Sigmoid colon (tissue), 7 donors: ENCODE results near the gene DIS3L. TPM values are rescaled to one million over a fixed set of nuclear protein-coding genes. Genes with fewer than 3 reads are reported as not detected.
"Not testable (repeated sequence)": the region's sequence is repeated elsewhere in the genome, so short reads cannot be mapped to it uniquely, and the experiment has no call there.

Experiments used
- DNase-seq: peaks from one replicate; pipeline ENCODE4 v3.0.0-alpha.2; 2019
- H3K27ac ChIP-seq, 4 donors: fragments of 200-600 bp; sonication (generic); one replicate each; pipeline ENCODE4 v1.5.1; 2016 to 2019; ENCODE audit warnings: mild to moderate bottlenecking in 1 of 4
- H3K27me3 ChIP-seq, 3 donors: fragments of 200-600 bp; sonication (generic); one replicate each; pipeline ENCODE4 v1.5.1; 2019; ENCODE audit warnings: mild to moderate bottlenecking in 1 of 3
- H3K36me3 ChIP-seq, 4 donors: fragments of 200-600 bp; sonication (generic); one replicate each; pipeline ENCODE4 v1.5.1; 2016 to 2019
- H3K4me1 ChIP-seq, 4 donors: fragments of 200-600 bp; sonication (generic); one replicate each; pipeline ENCODE4 v1.5.1; 2017 to 2019
- H3K4me3 ChIP-seq, 4 donors: fragments of 200-600 bp; sonication (generic); one replicate each; pipeline ENCODE4 v1.5.1; 2017 to 2019; ENCODE audit warnings: mild to moderate bottlenecking in 2 of 4, moderate library complexity in 1 of 4
- H3K9me3 ChIP-seq, 4 donors: fragments of 200-600 bp in 3 of 4; sonication (generic) in 3 of 4; one replicate each; pipeline versions ENCODE4 v1.5.1 to v1.6.1; 2013 to 2019
- EP300 ChIP-seq, 4 donors: sonication (generic); formaldehyde crosslinking; IDR thresholded peaks; one replicate each; pipeline ENCODE4 v1.6.1; 2017; ENCODE audit warnings: antibody characterized with exemption in 4 of 4
- POLR2A ChIP-seq, 2 donors: fragments of 450-650 bp; IDR thresholded peaks; one replicate each; pipeline ENCODE4 v1.6.1; 2016; ENCODE audit warnings: antibody characterized with exemption in 2 of 2, mild to moderate bottlenecking in 2 of 2, moderate library complexity in 2 of 2
- POLR2AphosphoS5 ChIP-seq, 4 donors: sonication (generic); formaldehyde crosslinking; IDR thresholded peaks; one replicate each; pipeline ENCODE4 v1.6.1; 2017; ENCODE audit warnings: antibody characterized with exemption in 4 of 4
- WGBS, 2 donors: extraction: QIAGEN DNeasy Blood & Tissue Kit; methylation state at CpG; one replicate each; pipeline ENCODE4 v1.1.7; 2013; 5-methylcytosine and 5-hydroxymethylcytosine counted together
- intact Hi-C: fragments of 100-400 bp; cut with DNase I; formaldehyde crosslinking; loops from one replicate; pipeline ENCODE4 v1.15.1; 2023
- polyA plus RNA-seq, 3 donors: library from polyadenylated mRNA; stranded (reverse); fragments of 200-250 nt; gene quantifications; one replicate each; pipeline ENCODE4 v1.2.3, GENCODE V29; 2013
- total RNA-seq, 4 donors: library from RNA; depleted of rRNA; stranded (reverse); fragments of >200 nt; gene quantifications; one replicate each; pipeline ENCODE4 v1.1.0, GENCODE V29; 2016
- TF ChIP-seq, protein P1 (sequence below), 4 experiments: fragments of 450-650 bp in 3 of 4; fragments of 200-600 bp in 1 of 4; IDR thresholded peaks; one replicate each; pipeline ENCODE4 v1.5.1; 2016 to 2019; ENCODE audit warnings: antibody characterized with exemption in 4 of 4, mild to moderate bottlenecking in 3 of 4, moderate library complexity in 2 of 4
- donor health status: healthy with polysubstance abuse.
- donor health status: Bipolar disorder and iron deficiency.
- donor health status: healthy.

DIS3L gene
- 10 to 100 TPM; 29.5 to 52.3 (median 40.9) TPM for total RNA-seq
- polyA plus RNA-seq: 10 to 100 TPM in 1 of 3 donors, 1 to 10 TPM in 2; 5.3 to 11.5 (median 6.6) TPM

DNA sequence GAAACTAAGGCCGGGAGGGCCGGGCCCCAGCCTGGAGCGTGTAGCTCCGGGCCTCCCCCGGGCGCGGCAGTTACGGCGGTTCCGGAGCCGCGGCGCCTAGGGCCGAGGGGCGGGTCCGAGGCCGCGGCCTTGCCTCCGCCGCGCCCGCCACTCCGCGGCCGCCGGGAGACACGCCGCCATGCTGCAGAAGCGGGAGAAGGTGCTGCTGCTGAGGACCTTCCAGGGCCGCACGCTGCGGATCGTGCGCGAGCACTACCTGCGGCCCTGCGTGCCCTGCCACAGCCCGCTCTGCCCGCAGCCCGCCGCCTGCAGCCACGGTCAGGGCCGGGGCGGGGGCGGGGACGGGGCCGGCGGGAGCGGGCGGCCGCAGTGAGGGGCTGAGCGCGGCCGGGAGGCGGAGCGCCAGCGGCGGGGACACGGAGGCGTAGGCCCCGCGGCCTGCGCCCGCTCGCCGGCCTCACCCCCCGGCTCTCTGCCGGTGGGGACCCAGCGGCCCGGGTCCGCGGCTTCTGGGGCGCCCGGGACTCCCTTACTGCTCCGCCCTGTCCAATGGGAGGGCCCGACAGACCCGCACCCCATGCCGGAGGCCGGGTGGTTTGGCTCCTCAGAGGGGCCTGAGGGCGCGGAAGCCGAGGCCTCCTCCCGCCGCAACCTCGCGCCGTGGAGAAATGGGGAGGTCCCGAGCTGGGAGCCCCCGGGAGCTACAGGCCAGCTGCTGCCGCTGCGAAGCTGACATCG lies at the start of gene DIS3L:
TSS of gene DIS3L (plus strand) at position 150 of the 738 bp plus-strand sequence. CDS start at position 179, 29 bp downstream.
- peaks cover 0 to 42% (median 30%) of the 10 kb centered on the region in 4 donors for H3K4me1 ChIP-seq
- peak; percentile 75 for DNase-seq
- WGBS, 2 donors: 0 to 1% methylated on average over 92 of the region's 92 CpGs

DNA sequence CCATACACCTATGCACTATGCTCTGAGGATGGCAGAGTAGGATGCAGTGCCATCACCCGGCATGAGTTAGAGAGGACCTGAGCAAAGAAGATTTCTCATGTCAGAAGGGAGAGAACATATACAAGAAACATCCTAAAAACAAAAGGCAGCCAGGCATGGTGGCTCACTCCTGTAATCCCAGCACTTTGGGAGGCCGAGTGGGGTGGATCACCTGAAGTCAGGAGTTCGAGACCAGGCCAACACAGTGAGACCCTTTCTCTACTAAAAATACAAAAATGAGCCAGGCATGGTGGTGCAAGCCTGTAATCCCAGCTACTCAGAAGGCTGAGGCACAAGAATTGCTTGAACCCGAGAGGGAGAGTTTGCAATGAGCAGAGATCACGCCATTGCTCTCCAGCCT lies 47.5 kb upstream of the DIS3L start:
- intact Hi-C loops: not testable (repeated sequence)
- WGBS, 2 donors: 81 to 82% methylated on average over 5 of the region's 5 CpGs
- H3K27me3 ChIP-seq: peaks cover 0 to 21% (median 6%) of the 10 kb centered on the region in 3 donors

More for the DNA sequence above, at the start of gene DIS3L:
- intact Hi-C loops: loop anchor here (5.0 kb wide), 1 partner anchor 656 kb away; no protein-coding TSS in a partner anchor
- no peaks in the 10 kb centered on the region for H3K9me3 ChIP-seq
- no peaks in the 10 kb centered on the region for H3K27me3 ChIP-seq
- H3K4me3 ChIP-seq: peak within 1 kb of the TSS; percentile 62 to 79 (median 76)
- H3K36me3 ChIP-seq: no peaks in the 10 kb centered on the region
- TF ChIP-seq EP300 (IDR thresholded peaks at IDR 0.05) (no peak), POLR2AphosphoS5 (IDR thresholded peaks at IDR 0.05) (peak in 1 of 4 donors; percentile 5)
- H3K27ac ChIP-seq: peak within 1 kb of the TSS; percentile 88 to 94 (median 92)

DNA sequence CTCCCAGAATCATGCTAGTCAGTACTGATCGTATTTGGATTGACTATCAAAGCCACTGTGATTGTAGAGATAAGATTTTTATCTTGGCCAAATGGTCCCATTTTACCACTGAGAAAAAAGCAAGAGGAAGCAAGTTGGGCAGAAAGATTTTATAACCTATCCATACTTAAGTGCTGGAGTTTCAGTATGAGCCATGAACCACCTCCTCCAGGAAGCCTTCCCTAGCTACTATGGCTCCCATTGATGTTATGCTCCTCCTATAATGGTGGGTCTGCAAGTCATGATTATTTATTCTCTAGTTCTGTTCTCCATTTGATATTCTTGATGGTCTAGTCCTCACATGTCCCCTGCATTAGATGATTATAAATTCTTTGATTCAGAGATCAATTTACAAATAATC lies 46.4 kb upstream of the DIS3L start:
- Histone ChIP-seq H3K4me3 (no peak overlapping the region), H3K36me3 (no peaks in the 10 kb centered on the region), H3K27ac (no peak overlapping the region), H3K4me1 (peaks cover 0 to 4% (median 3%) of the 10 kb centered on the region in 4 donors), H3K27me3 (peaks cover 3 to 32% (median 15%) of the 10 kb centered on the region in 3 donors), H3K9me3 (no peaks in the 10 kb centered on the region)
- 60 to 73% methylated on average over 1 of the region's 1 CpG for WGBS, 2 donors
- intact Hi-C loops: no loop called here
- no peak for TF ChIP-seq POLR2A (IDR thresholded peaks at IDR 0.05)
- no peak for TF ChIP-seq POLR2AphosphoS5 (IDR thresholded peaks at IDR 0.05)
- TF ChIP-seq, protein P1, sequence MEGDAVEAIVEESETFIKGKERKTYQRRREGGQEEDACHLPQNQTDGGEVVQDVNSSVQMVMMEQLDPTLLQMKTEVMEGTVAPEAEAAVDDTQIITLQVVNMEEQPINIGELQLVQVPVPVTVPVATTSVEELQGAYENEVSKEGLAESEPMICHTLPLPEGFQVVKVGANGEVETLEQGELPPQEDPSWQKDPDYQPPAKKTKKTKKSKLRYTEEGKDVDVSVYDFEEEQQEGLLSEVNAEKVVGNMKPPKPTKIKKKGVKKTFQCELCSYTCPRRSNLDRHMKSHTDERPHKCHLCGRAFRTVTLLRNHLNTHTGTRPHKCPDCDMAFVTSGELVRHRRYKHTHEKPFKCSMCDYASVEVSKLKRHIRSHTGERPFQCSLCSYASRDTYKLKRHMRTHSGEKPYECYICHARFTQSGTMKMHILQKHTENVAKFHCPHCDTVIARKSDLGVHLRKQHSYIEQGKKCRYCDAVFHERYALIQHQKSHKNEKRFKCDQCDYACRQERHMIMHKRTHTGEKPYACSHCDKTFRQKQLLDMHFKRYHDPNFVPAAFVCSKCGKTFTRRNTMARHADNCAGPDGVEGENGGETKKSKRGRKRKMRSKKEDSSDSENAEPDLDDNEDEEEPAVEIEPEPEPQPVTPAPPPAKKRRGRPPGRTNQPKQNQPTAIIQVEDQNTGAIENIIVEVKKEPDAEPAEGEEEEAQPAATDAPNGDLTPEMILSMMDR (IDR thresholded peaks at IDR 0.05): no peak
- no peak for TF ChIP-seq EP300 (IDR thresholded peaks at IDR 0.05)
- no peak for DNase-seq

More for the DNA sequence above, 47.5 kb upstream of the DIS3L start:
- H3K4me1 ChIP-seq, DNase-seq, H3K4me3 ChIP-seq, H3K36me3 ChIP-seq, H3K27ac ChIP-seq, H3K9me3 ChIP-seq: not testable (repeated sequence)

DNA sequence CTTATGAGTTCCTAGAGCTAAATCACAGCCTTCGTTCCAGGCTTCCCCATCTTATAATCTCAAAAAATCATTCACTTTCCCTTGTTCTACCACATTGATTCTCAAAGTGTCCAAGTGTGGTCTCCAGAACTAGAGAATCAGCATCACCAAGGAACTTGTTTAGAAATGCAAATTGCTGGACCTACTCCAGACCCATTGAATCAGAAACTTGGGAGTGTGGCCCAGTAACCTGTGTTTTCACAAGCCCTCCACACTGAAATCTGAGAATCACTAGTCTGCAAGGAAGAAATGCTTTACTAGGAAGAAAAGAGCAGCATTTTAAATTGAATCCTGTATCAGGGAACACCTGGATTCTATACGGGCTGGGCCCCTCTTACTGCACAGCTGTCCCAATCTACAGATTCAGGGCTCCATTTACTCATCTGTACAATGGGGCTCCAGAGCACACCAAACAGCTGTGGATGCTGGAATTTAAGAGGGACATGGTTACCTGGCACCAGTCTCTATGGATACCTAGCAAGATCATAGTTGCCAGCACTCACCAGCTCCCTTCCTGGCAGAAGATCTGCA lies 43.7 kb upstream of the DIS3L start:
- peaks cover 15 to 57% (median 40%) of the 10 kb centered on the region in 3 donors for H3K27me3 ChIP-seq
- TF ChIP-seq, protein P1 (IDR thresholded peaks at IDR 0.05): no peak
- TF ChIP-seq POLR2AphosphoS5 (IDR thresholded peaks at IDR 0.05) (no peak), EP300 (IDR thresholded peaks at IDR 0.05) (no peak), POLR2A (IDR thresholded peaks at IDR 0.05) (no peak)
- no peaks in the 10 kb centered on the region for H3K9me3 ChIP-seq
- H3K36me3 ChIP-seq: no peaks in the 10 kb centered on the region
- WGBS, 2 donors: 89 to 91% methylated on average over 2 of the region's 2 CpGs
- intact Hi-C loops: loop anchor here (5.0 kb wide), 1 partner anchor 38 kb away; no protein-coding TSS in a partner anchor
- DNase-seq: no peak
- H3K27ac ChIP-seq: no peak overlapping the region
- no peak overlapping the region for H3K4me3 ChIP-seq
- peaks cover 0 to 31% (median 29%) of the 10 kb centered on the region in 4 donors for H3K4me1 ChIP-seq

DNA sequence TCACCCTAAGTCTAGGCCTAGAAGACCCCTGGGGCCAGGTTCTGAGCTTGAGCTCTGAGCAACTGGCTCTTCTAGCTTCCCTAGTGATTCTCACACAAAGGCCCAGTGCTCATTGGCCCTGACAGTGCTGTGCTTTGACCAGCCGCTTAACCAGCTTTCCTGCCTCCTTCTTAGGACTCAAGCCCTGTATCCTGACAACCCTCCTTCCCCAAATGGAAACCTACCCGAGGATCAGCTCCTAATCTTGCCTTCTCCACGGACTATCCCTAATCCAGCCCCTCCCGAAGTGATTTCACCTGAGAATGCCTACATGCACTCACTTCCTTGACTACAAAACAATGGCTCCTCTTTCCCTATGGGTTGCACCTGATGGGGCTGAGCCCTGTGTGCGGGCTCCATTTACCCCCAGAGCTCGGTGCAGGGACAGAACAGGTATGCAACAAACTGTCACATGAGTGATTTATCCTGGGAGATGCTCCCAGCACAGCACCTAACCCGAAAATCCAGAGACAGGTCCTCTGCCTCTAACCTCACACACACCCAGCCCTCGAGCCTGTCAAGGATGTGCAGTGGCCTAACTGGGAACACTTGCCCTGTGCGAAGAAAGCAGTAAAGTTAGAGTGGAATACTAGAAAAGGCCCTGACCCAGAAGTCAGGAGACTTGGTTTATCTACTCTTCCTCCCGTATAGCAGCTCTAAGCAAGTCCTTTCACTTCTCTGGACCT lies 42.1 kb upstream of the DIS3L start:
- Histone ChIP-seq H3K27me3 (peaks cover 24 to 68% (median 55%) of the 10 kb centered on the region in 3 donors), H3K27ac (no peak overlapping the region), H3K9me3 (no peaks in the 10 kb centered on the region), H3K36me3 (no peaks in the 10 kb centered on the region), H3K4me3 (no peak overlapping the region), H3K4me1 (peaks cover 0 to 31% (median 29%) of the 10 kb centered on the region in 4 donors)
- DNase-seq: no peak
- WGBS, 2 donors: 37 to 60% methylated on average over 10 of the region's 10 CpGs
- intact Hi-C loops: loop anchor here (5.0 kb wide), 1 partner anchor 36 kb away; no protein-coding TSS in a partner anchor
- TF ChIP-seq EP300 (IDR thresholded peaks at IDR 0.05) (no peak), POLR2A (IDR thresholded peaks at IDR 0.05) (no peak), POLR2AphosphoS5 (IDR thresholded peaks at IDR 0.05) (no peak)
- TF ChIP-seq, protein P1 (IDR thresholded peaks at IDR 0.05): no peak
